ENCODE data around the gene KIRREL1.

DNA sequence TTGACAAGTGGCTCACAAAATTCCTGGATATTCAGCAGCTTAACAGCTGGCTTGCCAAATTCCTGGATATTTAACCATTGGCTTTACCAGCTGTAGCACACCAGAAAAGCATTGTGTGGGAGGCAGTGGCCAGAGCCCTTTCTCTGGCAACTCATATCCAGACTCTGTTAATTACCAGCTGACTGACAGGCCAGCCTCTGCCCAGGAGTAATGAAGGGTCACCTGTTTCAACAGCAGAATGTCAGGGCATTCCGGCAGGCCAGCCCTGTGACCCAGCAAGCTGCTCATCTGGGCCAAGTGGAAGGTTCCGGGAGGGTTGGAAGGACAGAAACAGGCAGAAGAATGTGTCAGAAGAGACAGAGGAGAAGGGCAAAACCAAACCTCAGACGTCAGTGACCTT lies 35.2 kb upstream of the KIRREL1 start:
- TF ChIP-seq, protein P1, sequence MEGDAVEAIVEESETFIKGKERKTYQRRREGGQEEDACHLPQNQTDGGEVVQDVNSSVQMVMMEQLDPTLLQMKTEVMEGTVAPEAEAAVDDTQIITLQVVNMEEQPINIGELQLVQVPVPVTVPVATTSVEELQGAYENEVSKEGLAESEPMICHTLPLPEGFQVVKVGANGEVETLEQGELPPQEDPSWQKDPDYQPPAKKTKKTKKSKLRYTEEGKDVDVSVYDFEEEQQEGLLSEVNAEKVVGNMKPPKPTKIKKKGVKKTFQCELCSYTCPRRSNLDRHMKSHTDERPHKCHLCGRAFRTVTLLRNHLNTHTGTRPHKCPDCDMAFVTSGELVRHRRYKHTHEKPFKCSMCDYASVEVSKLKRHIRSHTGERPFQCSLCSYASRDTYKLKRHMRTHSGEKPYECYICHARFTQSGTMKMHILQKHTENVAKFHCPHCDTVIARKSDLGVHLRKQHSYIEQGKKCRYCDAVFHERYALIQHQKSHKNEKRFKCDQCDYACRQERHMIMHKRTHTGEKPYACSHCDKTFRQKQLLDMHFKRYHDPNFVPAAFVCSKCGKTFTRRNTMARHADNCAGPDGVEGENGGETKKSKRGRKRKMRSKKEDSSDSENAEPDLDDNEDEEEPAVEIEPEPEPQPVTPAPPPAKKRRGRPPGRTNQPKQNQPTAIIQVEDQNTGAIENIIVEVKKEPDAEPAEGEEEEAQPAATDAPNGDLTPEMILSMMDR (IDR thresholded peaks at IDR 0.05), result no peak
- TF ChIP-seq POLR2A (IDR thresholded peaks at IDR 0.05) (no peak), POLR2AphosphoS5 (IDR thresholded peaks at IDR 0.05; ENCODE audit: insufficient read depth in 1 of 2, low read depth in 1 of 2) (no peak)
